HG02759 (cell line): ENCODE data around the gene BEAN1.

ENCODE experiments used
- ATAC-seq: cut with Tn5 transposase; IDR thresholded peaks from one replicate; pipeline ENCODE4 v1.9.1; 2021; ENCODE audit warnings: mild to moderate bottlenecking, moderate library complexity; ENCODE audit not compliant: unreplicated experiment

The BEAN1 gene

GRCh38 chr16:66517586-66518263 is 90.6 kb downstream of the BEAN1 start:
- no peak for ATAC-seq

GRCh38 chr16:66519482-66520373 is 92.6 kb downstream of the BEAN1 start:
- ATAC-seq, result no peak

GRCh38 chr16:66520406-66521170 is 93.5 kb downstream of the BEAN1 start:
- no peak for ATAC-seq

- ATAC-seq, result no peak
These were observed 94.2 kb downstream of the BEAN1 start for GRCh38 chr16:66521252-66521713.

GRCh38 chr16:66521951-66522771 is 95.1 kb downstream of the BEAN1 start:
- peak; percentile 62 for ATAC-seq

GRCh38 chr16:66522816-66523590 is 95.9 kb downstream of the BEAN1 start:
- ATAC-seq, result no peak

- ATAC-seq, result peak; percentile 40
These were observed 96.8 kb downstream of the BEAN1 start for GRCh38 chr16:66523861-66524354.

- ATAC-seq, result peak; percentile 58
These were observed 97.6 kb downstream of the BEAN1 start for GRCh38 chr16:66524601-66525164.

- no peak for ATAC-seq
These were observed 98.5 kb downstream of the BEAN1 start for GRCh38 chr16:66525396-66526180.

- no peak for ATAC-seq
These were observed 101.2 kb downstream of the BEAN1 start for GRCh38 chr16:66528294-66528693.

- no peak for ATAC-seq
These were observed 102.4 kb downstream of the BEAN1 start for GRCh38 chr16:66529475-66529874.
